ENCODE measurements around the gene ZNF362. TPM values are rescaled to one million over a fixed set of nuclear protein-coding genes. Genes with fewer than 3 reads are reported as not detected.
"Not testable (repeated sequence)": the region's sequence is repeated elsewhere in the genome, so short reads cannot be mapped to it uniquely, and the experiment has no call there.

Gene ZNF362
- total RNA-seq, 4 donors from 2014 or later: 20.7 to 44.1 (median 26.7) TPM

- no peak for TF ChIP-seq CTCF (IDR thresholded peaks at IDR 0.05)
- TF ChIP-seq POLR2A (IDR thresholded peaks at IDR 0.05): no peak
- intact Hi-C loops (cut with DNase I): loop anchor here (10.0 kb wide), 1 partner anchor 175 kb away; no protein-coding TSS in a partner anchor
- DNase-seq: peak in 1 of 2 donors; percentile 0
- no peaks in the 10 kb centered on the region for H3K27me3 ChIP-seq
- H3K4me3 ChIP-seq (replicated peaks in 1 of 3): no peak overlapping the region
- H3K36me3 ChIP-seq: peaks cover 0 to under 1% of the 10 kb centered on the region in 2 donors
- no peaks in the 10 kb centered on the region for H3K4me1 ChIP-seq
- no peak overlapping the region for H3K27ac ChIP-seq
- H3K9me3 ChIP-seq: no peaks in the 10 kb centered on the region
- 89 to 97% methylated on average over 3 of the region's 3 CpGs for WGBS, 2 donors
Observed at GRCh38 chr1:33289858-33290154, 33.5 kb downstream of the ZNF362 start.

- intact Hi-C loops (cut with DNase I): loop anchor here (10.0 kb wide), 1 partner anchor 174 kb away; no protein-coding TSS in a partner anchor
Observed at GRCh38 chr1:33290615-33291014, 34.3 kb downstream of the ZNF362 start.

GRCh38 chr1:33292726-33293340, 36.5 kb downstream of the ZNF362 start:
- Histone ChIP-seq H3K9me3 (no peaks in the 10 kb centered on the region), H3K4me1 (peaks cover 0 to 4% of the 10 kb centered on the region in 2 donors), H3K4me3 (replicated peaks in 1 of 3) (no peak overlapping the region), H3K36me3 (peaks cover 4 to 6% of the 10 kb centered on the region in 2 donors), H3K27ac (no peak overlapping the region), H3K27me3 (no peaks in the 10 kb centered on the region)
- DNase-seq: peak in 1 of 2 donors; percentile 1
- intact Hi-C loops (cut with DNase I): loop anchor here (10.0 kb wide), 1 partner anchor 172 kb away; no protein-coding TSS in a partner anchor
- TF ChIP-seq POLR2A (IDR thresholded peaks at IDR 0.05): no peak
- TF ChIP-seq CTCF (IDR thresholded peaks at IDR 0.05): no peak
- WGBS, 2 donors: 81 to 86% methylated on average over 13 of the region's 13 CpGs

More at GRCh38 chr1:33290615-33291014, 34.3 kb downstream of the ZNF362 start:
- not testable (repeated sequence) for H3K27me3 ChIP-seq; H3K36me3 ChIP-seq; H3K27ac ChIP-seq; DNase-seq; H3K9me3 ChIP-seq; H3K4me1 ChIP-seq; H3K4me3 ChIP-seq (replicated peaks in 1 of 3)
- WGBS, 2 donors: 100% methylated on average over 1 of the region's 2 CpGs

GRCh38 chr1:33294071-33295010, 38.0 kb downstream of the ZNF362 start:
- Histone ChIP-seq H3K27ac (no peak overlapping the region), H3K27me3 (no peaks in the 10 kb centered on the region), H3K4me3 (replicated peaks in 1 of 3) (no peak overlapping the region), H3K9me3 (no peaks in the 10 kb centered on the region), H3K4me1 (peaks cover 4% of the 10 kb centered on the region in 2 donors), H3K36me3 (peaks cover 6 to 7% of the 10 kb centered on the region in 2 donors)
- intact Hi-C loops (cut with DNase I): loop anchor here (10.0 kb wide), 1 partner anchor 170 kb away; no protein-coding TSS in a partner anchor
- DNase-seq: no peak
- WGBS, 2 donors: 79 to 94% methylated on average over 10 to 11 of the region's 13 CpGs
- TF ChIP-seq POLR2A (IDR thresholded peaks at IDR 0.05) (no peak), CTCF (IDR thresholded peaks at IDR 0.05) (no peak)

- TF ChIP-seq CTCF (IDR thresholded peaks at IDR 0.05): no peak
- no peak for TF ChIP-seq POLR2A (IDR thresholded peaks at IDR 0.05)
- H3K4me1 ChIP-seq: peaks cover 4% of the 10 kb centered on the region in 2 donors
- 75 to 81% methylated on average over 10 to 13 of the region's 15 CpGs for WGBS, 2 donors
- intact Hi-C loops (cut with DNase I): loop anchor here (10.0 kb wide), 1 partner anchor 170 kb away; no protein-coding TSS in a partner anchor
- peaks cover 6 to 9% of the 10 kb centered on the region in 2 donors for H3K36me3 ChIP-seq
- no peaks in the 10 kb centered on the region for H3K27me3 ChIP-seq
- no peak overlapping the region for H3K27ac ChIP-seq
- no peak overlapping the region for H3K4me3 ChIP-seq (replicated peaks in 1 of 3)
- DNase-seq: peak in 1 of 2 donors; percentile 22
- H3K9me3 ChIP-seq: no peaks in the 10 kb centered on the region
Observed at GRCh38 chr1:33295023-33295422, 38.7 kb downstream of the ZNF362 start.

Data from thyroid gland (tissue), 4 donors.